Measurements from ENCODE around the gene CHRNE. TPM values are rescaled to one million over a fixed set of nuclear protein-coding genes. Genes with fewer than 3 reads are reported as not detected.

CHRNE gene
- total and polyA plus RNA-seq, 2 of the 4 experiments (the other 2 are of a cell fraction), result under 0.01 to 0.21 TPM

GRCh38 chr17:4900231-4901107, 2.4 kb downstream of the CHRNE start:
- Histone ChIP-seq H2BK20ac (ENCODE audit: low read depth, low read length) (no peak overlapping the region), H2AK5ac (ENCODE audit: low read depth, low read length) (no peak overlapping the region), H3K4ac (ENCODE audit: low read depth, low read length) (no peak overlapping the region), H3K4me1 (ENCODE audit: control insufficient read depth, insufficient read depth, low read length) (no peaks in the 10 kb centered on the region), H3K4me3 (ENCODE audit: insufficient read depth, low read depth, low read length) (no peak overlapping the region), H4K20me1 (ENCODE audit: insufficient read depth, low read length) (no peaks in the 10 kb centered on the region; the same call in none of the 2 replicates), H3K4me2 (ENCODE audit: low read depth, low read length) (no peak overlapping the region), H4K5ac (ENCODE audit: low read depth, low read length) (no peak overlapping the region), H3K27me3 (ENCODE audit: control insufficient read depth, insufficient read depth, low read length) (peaks cover 2% of the 10 kb centered on the region; the same call in 1 of the 2 replicates), H2BK120ac (ENCODE audit: low read depth, low read length) (no peak overlapping the region), H2AK9ac (replicated peaks; ENCODE audit: low read depth, low read length, poor library complexity) (no peak overlapping the region), H2BK15ac (ENCODE audit: low read depth, low read length) (no peak overlapping the region), H3K9ac (ENCODE audit: low read depth, low read length) (no peak overlapping the region), H3K9me3 (ENCODE audit: control insufficient read depth, insufficient read depth, low read length) (no peaks in the 10 kb centered on the region; the same call in 1 of the 2 replicates), H2AFZ (replicated peaks; ENCODE audit: low read length, poor library complexity) (no peak overlapping the region), H3K79me1 (ENCODE audit: low read depth in 1 of 2, low read length in 2 of 2) (no peaks in the 10 kb centered on the region), H4K8ac (ENCODE audit: low read depth in 2 of 2, low read length in 2 of 2) (no peak overlapping the region), H3K27ac (ENCODE audit: insufficient read depth, low read length) (no peak overlapping the region), H3K36me3 (ENCODE audit: control insufficient read depth, insufficient read depth, low read length) (peaks cover 21% of the 10 kb centered on the region), H3K18ac (ENCODE audit: low read depth, low read length) (no peak overlapping the region), H3K23ac (ENCODE audit: low read depth, low read length) (no peak overlapping the region), H3K9me1 (ENCODE audit: insufficient read depth, low read length) (peaks cover 4% of the 10 kb centered on the region; the same call in 1 of the 2 replicates), H3K14ac (replicated peaks; ENCODE audit: low read depth, low read length) (no peak overlapping the region), H4K91ac (ENCODE audit: insufficient read depth, low read depth, low read length) (no peak overlapping the region), H2BK5ac (ENCODE audit: low read depth, low read length, poor library complexity, severe bottlenecking) (no peak overlapping the region), H3K56ac (ENCODE audit: extremely low read depth, insufficient read depth, low read length) (no peak overlapping the region)
- intact Hi-C loops (cut with micrococcal nuclease), result no loop called here
- in situ Hi-C loops (cut with MboI; ENCODE audit: low sequenced_read_pairs), result no loop called here
- DNase-seq (no peak), ATAC-seq (ENCODE audit: low read depth) (no peak)
- no TSS peak for BruUV-seq (replicated peaks)
- CTCF ChIA-PET, result no interaction called here
- POLR2A ChIA-PET (ENCODE audit: unreplicated experiment), result no interaction called here
- TF ChIP-seq MXI1 (IDR thresholded peaks at IDR 0.05; ENCODE audit: borderline replicate concordance, low read depth, low read length), result no peak
- 56% methylated on average over 45 of the region's 65 CpGs; no CpG with 5 or more reads in 1 of the 2 experiments for WGBS, 2 experiments (ENCODE audit: extremely low coverage in 2 of 2, insufficient read length in 1 of 2)
- dilution Hi-C loops (cut with HindIII; ENCODE audit: low sequenced_read_pairs, unreplicated experiment), result no loop called here
